Measurements from ENCODE around the gene SOX5.

DNA sequence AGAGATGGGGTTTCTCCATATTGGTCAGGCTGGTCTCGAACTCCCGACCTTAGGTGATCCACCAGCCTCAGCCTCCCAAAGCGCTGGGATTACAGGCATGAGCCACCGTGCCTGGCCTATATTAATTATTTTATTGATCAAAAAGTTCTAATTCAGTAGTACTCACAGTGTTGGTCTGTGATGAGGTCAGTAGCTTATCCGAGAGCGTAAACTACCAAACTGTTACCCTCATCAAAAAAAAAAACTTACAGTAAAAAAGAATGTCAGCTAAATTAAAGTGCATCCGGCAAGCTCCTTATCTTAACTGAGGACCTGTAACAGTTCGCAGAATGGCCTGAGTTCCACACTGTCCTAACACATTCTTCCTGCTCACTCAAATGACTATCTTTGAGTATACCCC lies 228.2 kb downstream of the SOX5 start:
- TF ChIP-seq, protein P1, sequence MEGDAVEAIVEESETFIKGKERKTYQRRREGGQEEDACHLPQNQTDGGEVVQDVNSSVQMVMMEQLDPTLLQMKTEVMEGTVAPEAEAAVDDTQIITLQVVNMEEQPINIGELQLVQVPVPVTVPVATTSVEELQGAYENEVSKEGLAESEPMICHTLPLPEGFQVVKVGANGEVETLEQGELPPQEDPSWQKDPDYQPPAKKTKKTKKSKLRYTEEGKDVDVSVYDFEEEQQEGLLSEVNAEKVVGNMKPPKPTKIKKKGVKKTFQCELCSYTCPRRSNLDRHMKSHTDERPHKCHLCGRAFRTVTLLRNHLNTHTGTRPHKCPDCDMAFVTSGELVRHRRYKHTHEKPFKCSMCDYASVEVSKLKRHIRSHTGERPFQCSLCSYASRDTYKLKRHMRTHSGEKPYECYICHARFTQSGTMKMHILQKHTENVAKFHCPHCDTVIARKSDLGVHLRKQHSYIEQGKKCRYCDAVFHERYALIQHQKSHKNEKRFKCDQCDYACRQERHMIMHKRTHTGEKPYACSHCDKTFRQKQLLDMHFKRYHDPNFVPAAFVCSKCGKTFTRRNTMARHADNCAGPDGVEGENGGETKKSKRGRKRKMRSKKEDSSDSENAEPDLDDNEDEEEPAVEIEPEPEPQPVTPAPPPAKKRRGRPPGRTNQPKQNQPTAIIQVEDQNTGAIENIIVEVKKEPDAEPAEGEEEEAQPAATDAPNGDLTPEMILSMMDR (IDR thresholded peaks at IDR 0.05; ENCODE audit: low read length), result no peak
- TF ChIP-seq EZH2 (optimal IDR thresholded peaks at IDR 0.05; ENCODE audit: low read depth, low read length) (no peak), EZH2phosphoT487 (IDR thresholded peaks at IDR 0.05; ENCODE audit: low read length) (no peak)

Measured in MM.1S (cell line).